HCT116 (cell line): Measurements from ENCODE around the gene LRBA. TPM values are rescaled to one million over a fixed set of nuclear protein-coding genes. Genes with fewer than 3 reads are reported as not detected.

Experiments
- ATAC-seq: fragments of 200-7000 bp; cut with Tn5 transposase; 2 replicates; pipeline ENCODE4 v1.9.1; 2020; ENCODE audit warnings: mild to moderate bottlenecking, moderate library complexity
- BruUV-seq: library from RNA; stranded (reverse); fragments of 400-500 nt; replicated peaks from 2 replicates; lab custom pipeline; 2021; lab: Mats Ljungman, UMichigan
- CTCF ChIA-PET: fragments of 300-600 bp; sonication (Branson Sonifier 250); formaldehyde crosslinking; loops from one replicate; lab custom pipeline; 2021; ENCODE audit warnings: antibody characterized with exemption; lab: Charles Lee
- POLR2A ChIA-PET: fragments of 300-600, 350-600 bp; sonication (Branson Sonifier 250); formaldehyde crosslinking; loops from one replicate; lab custom pipeline; 2021; ENCODE audit warnings: antibody characterized with exemption; lab: Charles Lee
- RAD21 ChIA-PET, 2 experiments: fragments of 300-600 bp; sonication (Branson Sonifier 250); formaldehyde crosslinking; loops; one replicate each; lab custom pipeline; 2023; ENCODE audit warnings: low total read pairs in 2 of 2; ENCODE audit not compliant: uncharacterized antibody in 2 of 2, unreplicated experiment in 2 of 2, low non-redundant PET in 1 of 2; lab: Charles Lee
- DNase-seq: peaks from one replicate; pipeline ENCODE4 v3.0.0-alpha.2; 2010; ENCODE audit warnings: low read depth, low spot score
- H2AFZ ChIP-seq: fragments of 200-600 bp; shearing (Covaris generic), sonication (generic); 2 replicates; pipeline ENCODE4 v1.6.1; 2017; ENCODE audit warnings: low read depth, mixed run types, mixed read lengths, antibody characterized with exemption, low read length; ENCODE audit not compliant: poor library complexity, severe bottlenecking
- H3K27ac ChIP-seq: 2 replicates; pipeline ENCODE4 v1.5.1; 2012; ENCODE audit warnings: low read depth, low read length
- H3K27me3 ChIP-seq: fragments of 200-600 bp; sonication (generic); 2 replicates; pipeline ENCODE4 v1.6.1; 2016; ENCODE audit warnings: mixed run types, low read length, mixed read lengths; ENCODE audit not compliant: insufficient read depth
- H3K36me3 ChIP-seq, 2 experiments: fragments of 200-500 bp in 1 of 2; fragments of 200-600 bp in 1 of 2; sonication (Bioruptor generic) in 1 of 2; sonication (generic) in 1 of 2; 2 replicates each; pipeline versions ENCODE4 v1.5.1 to v1.6.1; 2014 to 2016; ENCODE audit warnings: low read length in 2 of 2, inconsistent platforms in 1 of 2, mixed read lengths in 1 of 2, mixed run types in 1 of 2; ENCODE audit not compliant: insufficient read depth in 2 of 2, control insufficient read depth in 1 of 2
- H3K4me1 ChIP-seq, 2 experiments: fragments of 200-600 bp in 1 of 2; sonication (generic) in 1 of 2; 2 replicates each; pipeline versions ENCODE4 v1.5.1 to v1.6.1; 2012 to 2017; ENCODE audit warnings: low read length in 2 of 2, inconsistent platforms in 1 of 2, mild to moderate bottlenecking in 1 of 2, mixed read lengths in 1 of 2, mixed run types in 1 of 2, moderate library complexity in 1 of 2; ENCODE audit not compliant: insufficient read depth in 2 of 2, control insufficient read depth in 1 of 2
- H3K4me2 ChIP-seq: fragments of 200-600 bp; sonication (generic); 2 replicates; pipeline ENCODE4 v1.6.1; 2017; ENCODE audit warnings: mixed run types, low read length, mixed read lengths
- H3K4me3 ChIP-seq, 2 experiments: fragments of 200-600 bp in 1 of 2; sonication (generic) in 1 of 2; replicated peaks in 1 of 2; 2 replicates each; pipeline ENCODE4 v1.5.1; 2011 to 2016; ENCODE audit warnings: low read length in 2 of 2, control low read depth in 1 of 2, low read depth in 1 of 2, mild to moderate bottlenecking in 1 of 2, mixed read lengths in 1 of 2, mixed run types in 1 of 2
- H3K79me2 ChIP-seq: fragments of 200-600 bp; sonication (generic); 2 replicates; pipeline ENCODE4 v1.6.1; 2017; ENCODE audit warnings: mild to moderate bottlenecking, mixed run types, low read length, moderate library complexity, mixed read lengths; ENCODE audit not compliant: insufficient read depth
- H3K9ac ChIP-seq: fragments of 200-600 bp; sonication (generic); 2 replicates; pipeline ENCODE4 v1.6.1; 2016; ENCODE audit warnings: low read length, mixed read lengths
- H3K9me2 ChIP-seq: fragments of 200-600 bp; sonication (generic), shearing (Covaris generic); 2 replicates; pipeline ENCODE4 v1.6.1; 2017; ENCODE audit warnings: mixed run types, mild to moderate bottlenecking, moderate library complexity; ENCODE audit not compliant: insufficient read depth
- H3K9me3 ChIP-seq, 2 experiments: fragments of 200-500 bp in 1 of 2; fragments of 200-600 bp in 1 of 2; sonication (Bioruptor generic) in 1 of 2; sonication (generic) in 1 of 2; 2 replicates each; pipeline ENCODE4 v1.6.1; 2014 to 2017; ENCODE audit warnings: low read length in 2 of 2, mixed read lengths in 2 of 2, inconsistent platforms in 1 of 2, low read depth in 1 of 2, mild to moderate bottlenecking in 1 of 2, mixed run types in 1 of 2, moderate library complexity in 1 of 2; ENCODE audit not compliant: control insufficient read depth in 1 of 2, insufficient read depth in 1 of 2
- H4K20me1 ChIP-seq: fragments of 200-600 bp; sonication (generic), shearing (Covaris generic); 2 replicates; pipeline ENCODE4 v1.6.1; 2017; ENCODE audit warnings: mixed run types, mild to moderate bottlenecking, moderate library complexity; ENCODE audit not compliant: insufficient read depth
- EGR1 ChIP-seq: IDR thresholded peaks from 2 replicates; pipeline ENCODE4 v1.6.1; 2012; ENCODE audit warnings: low read depth
- ELF1 ChIP-seq: IDR thresholded peaks from 2 replicates; pipeline ENCODE4 v1.6.1; 2012; ENCODE audit warnings: low read depth, borderline replicate concordance
- FOSL1 ChIP-seq: IDR thresholded peaks from 2 replicates; pipeline ENCODE4 v1.6.1; 2012; ENCODE audit warnings: low read depth
- POLR2A ChIP-seq: IDR thresholded peaks from 2 replicates; pipeline ENCODE4 v1.7.0; 2011; ENCODE audit warnings: borderline replicate concordance; ENCODE audit not compliant: insufficient read depth, insufficient read length; ENCODE audit errors: extremely low read depth
- SIN3A ChIP-seq: IDR thresholded peaks from 2 replicates; pipeline ENCODE4 v1.6.1; 2012; ENCODE audit warnings: low read depth
- ZFX ChIP-seq: fragments of 450-650 bp; IDR thresholded peaks from 2 replicates; pipeline ENCODE4 v1.6.1; 2017
- ZNF274 ChIP-seq: fragments of 200-500 bp; sonication (Bioruptor generic); IDR thresholded peaks from 2 replicates; pipeline ENCODE4 v1.6.1; 2014; ENCODE audit warnings: mild to moderate bottlenecking, low read depth, low read length, inconsistent platforms
- intact Hi-C: fragments of 100-400 bp; cut with micrococcal nuclease; formaldehyde crosslinking; loops from 2 replicates; pipeline ENCODE4 v1.10.0; 2022
- total RNA-seq: library from RNA; stranded (reverse); gene quantifications from one replicate; pipeline ENCODE4 v1.2.1, GENCODE V29; 2021; ENCODE audit not compliant: unreplicated experiment
- TF ChIP-seq, protein P1 (sequence below): IDR thresholded peaks from 2 replicates; pipeline ENCODE4 v1.6.1; 2012

The LRBA gene
- total RNA-seq, 1 experiment from 2014 or later, result 79.8 TPM

DNA sequence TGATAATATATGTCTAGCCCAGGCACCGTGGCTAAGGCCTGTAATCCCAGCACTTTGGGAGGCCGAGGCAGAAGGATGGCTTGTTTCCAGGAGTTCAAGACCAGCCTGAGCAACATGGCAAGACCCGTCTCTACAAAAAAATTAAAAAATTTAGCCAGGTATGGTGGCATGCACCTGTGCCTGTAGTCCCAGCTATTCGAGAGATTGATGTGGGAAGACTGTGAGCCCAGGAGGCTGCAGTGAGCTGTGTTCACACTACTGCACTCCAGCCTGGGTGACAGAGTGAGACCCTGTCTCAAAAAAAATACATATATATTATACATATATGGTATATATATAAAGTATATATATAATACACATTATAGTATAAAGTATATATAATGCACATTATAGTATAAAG, 595.1 kb downstream of the LRBA start (continued):
- TF ChIP-seq, protein P1, sequence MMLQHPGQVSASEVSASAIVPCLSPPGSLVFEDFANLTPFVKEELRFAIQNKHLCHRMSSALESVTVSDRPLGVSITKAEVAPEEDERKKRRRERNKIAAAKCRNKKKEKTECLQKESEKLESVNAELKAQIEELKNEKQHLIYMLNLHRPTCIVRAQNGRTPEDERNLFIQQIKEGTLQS, result no peak
- TF ChIP-seq ZFX (no peak), FOSL1 (no peak)

- Histone ChIP-seq H3K27ac (no peak overlapping the region), H4K20me1 (no peaks in the 10 kb centered on the region), H3K79me2 (no peaks in the 10 kb centered on the region), H3K4me1 (no peaks in the 10 kb centered on the region), H2AFZ (no peak overlapping the region), H3K9ac (no peak overlapping the region), H3K4me3 (no peak overlapping the region), H3K27me3 (no peaks in the 10 kb centered on the region), H3K36me3 (no peaks in the 10 kb centered on the region), H3K9me3 (no peaks in the 10 kb centered on the region), H3K9me2 (no peaks in the 10 kb centered on the region), H3K4me2 (no peak overlapping the region)
- no TSS peak for BruUV-seq
- ChIA-PET RAD21 (no interaction called here), CTCF (no interaction called here), POLR2A (no interaction called here)
- TF ChIP-seq FOSL1 (no peak), ZNF274 (no peak), SIN3A (no peak), EGR1 (no peak), ELF1 (no peak)
- ATAC-seq (no peak), DNase-seq (no peak)
- intact Hi-C loops, result no loop called here
Measured at GRCh38 chr4:150418757-150419410, 596.2 kb downstream of the LRBA start.

DNA sequence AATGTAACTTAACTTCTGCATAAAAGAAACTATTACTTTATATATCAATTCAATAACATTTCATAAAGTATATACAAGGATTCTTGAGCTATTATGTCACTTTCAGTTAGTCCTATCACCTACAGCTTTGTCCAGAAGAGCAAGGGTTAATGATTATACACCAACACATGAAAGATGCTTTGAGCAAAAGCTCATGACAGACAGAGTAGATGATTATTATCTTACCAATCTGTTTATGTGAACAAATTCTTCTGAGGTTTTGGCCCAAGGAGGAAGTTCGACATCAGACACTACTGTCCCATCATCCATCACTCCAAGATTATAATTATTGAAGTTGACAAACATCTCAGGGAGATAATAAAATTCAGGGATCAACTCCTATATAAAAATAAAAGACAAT, 599.9 kb downstream of the LRBA start:
- H3K9me3 ChIP-seq, result no peaks in the 10 kb centered on the region
- ChIA-PET RAD21 (no interaction called here), POLR2A (no interaction called here), CTCF (no interaction called here)
- no peak for ATAC-seq
- no peaks in the 10 kb centered on the region for H3K36me3 ChIP-seq
- intact Hi-C loops, result no loop called here
- no peak for DNase-seq
- H3K4me2 ChIP-seq, result no peak overlapping the region
- H3K79me2 ChIP-seq, result no peaks in the 10 kb centered on the region
- H3K27ac ChIP-seq, result no peak overlapping the region
- no peaks in the 10 kb centered on the region for H3K9me2 ChIP-seq
- H3K27me3 ChIP-seq, result no peaks in the 10 kb centered on the region
- no TSS peak for BruUV-seq
- no peak overlapping the region for H3K9ac ChIP-seq
- H4K20me1 ChIP-seq, result no peaks in the 10 kb centered on the region
- H2AFZ ChIP-seq, result no peak overlapping the region
- no peak for TF ChIP-seq POLR2A
- H3K4me1 ChIP-seq, result no peaks in the 10 kb centered on the region
- H3K4me3 ChIP-seq, result no peak overlapping the region
